Eye (tissue), 1 donor: ENCODE data around the gene CFAP77.
"Not testable (repeated sequence)": the region's sequence is repeated elsewhere in the genome, so short reads cannot be mapped to it uniquely, and the experiment has no call there.

Source experiments
- DNase-seq: peaks from one replicate; pipeline ENCODE4 v3.0.0-alpha.2; 2015

The CFAP77 gene

GRCh38 chr9:132552041-132552440 lies 142.0 kb downstream of the CFAP77 start:
- DNase-seq: no peak

DNA sequence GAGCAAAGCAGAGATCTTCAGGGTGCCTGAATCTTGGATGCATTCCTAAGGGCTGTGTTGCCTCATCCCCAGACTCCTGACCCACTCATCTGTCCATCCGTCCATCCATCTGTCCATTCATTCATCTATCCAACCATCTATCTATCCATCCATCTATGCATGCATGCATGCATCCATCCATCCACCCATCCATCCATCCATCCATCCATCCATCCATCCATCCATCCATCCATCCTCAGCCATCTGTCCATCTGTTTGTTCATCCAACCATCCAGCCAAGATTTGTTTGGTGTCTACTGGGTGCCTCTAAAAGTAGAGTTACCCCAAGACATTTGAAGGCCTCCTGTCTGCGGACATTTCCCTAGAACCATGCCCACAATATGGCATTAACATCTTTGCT lies 144.7 kb downstream of the CFAP77 start:
- no peak for DNase-seq

DNA sequence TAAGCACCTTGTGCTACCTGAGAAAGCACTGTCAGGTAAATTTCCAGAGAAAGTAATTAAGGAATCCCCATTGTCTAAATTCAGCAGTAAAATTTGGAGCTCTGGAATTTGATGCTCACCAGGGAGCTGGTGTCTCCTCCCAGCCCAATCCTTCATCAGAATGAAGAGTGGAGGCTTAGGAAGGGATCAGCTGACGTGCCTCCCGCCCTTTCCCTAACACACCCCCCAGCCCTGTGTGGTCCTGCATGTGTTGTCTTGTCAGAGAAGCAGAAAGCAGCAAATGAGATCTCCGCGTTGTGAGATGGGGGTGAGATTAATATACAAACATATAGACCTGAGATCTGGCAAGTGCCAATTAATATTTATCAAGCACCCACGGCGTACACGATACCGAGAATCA lies 145.5 kb downstream of the CFAP77 start:
- peak; percentile 30 for DNase-seq

DNA sequence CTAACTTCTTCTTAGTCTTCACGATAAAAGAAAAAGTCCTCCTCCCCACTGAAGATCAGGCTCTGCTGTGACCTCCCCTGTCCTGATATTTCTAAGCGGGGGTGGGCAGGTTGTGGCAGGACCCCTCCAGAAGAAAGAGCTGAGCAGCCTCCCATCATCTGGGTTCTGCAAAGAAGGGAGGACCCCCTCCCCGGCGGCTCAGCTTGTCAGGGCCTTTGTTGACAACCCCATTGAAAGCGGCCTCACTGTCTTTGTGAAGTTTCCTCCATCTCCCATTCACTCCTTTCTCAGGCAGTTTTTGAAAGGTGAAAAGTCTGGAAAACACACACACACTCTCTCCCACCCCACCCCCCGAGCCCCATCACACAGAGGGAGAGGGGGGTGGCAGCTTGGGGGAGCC lies 146.2 kb downstream of the CFAP77 start:
- DNase-seq: no peak

DNA sequence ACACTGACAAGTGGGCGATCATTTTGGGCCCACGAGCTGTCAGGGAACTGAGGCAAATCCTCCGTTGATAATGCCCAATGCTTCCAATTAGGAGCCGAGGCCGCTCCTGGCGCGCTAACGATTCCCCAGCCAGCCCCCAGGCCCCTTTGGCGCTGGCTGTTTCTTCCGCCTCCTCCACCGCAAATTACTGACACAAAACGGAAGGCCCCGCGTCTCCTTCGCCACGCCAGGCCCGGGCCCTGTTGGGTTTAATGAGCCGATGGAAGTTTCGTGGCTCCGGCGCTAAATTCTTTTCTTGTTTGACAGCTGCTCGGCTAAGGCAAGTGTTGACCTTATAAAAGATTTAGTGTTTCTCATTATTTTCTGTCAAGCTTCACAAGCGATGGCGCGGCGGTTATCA lies 146.7 kb downstream of the CFAP77 start:
- peak; percentile 86 for DNase-seq

- no peak for DNase-seq
Observed at GRCh38 chr9:132557159-132557558, 147.1 kb downstream of the CFAP77 start.

DNA sequence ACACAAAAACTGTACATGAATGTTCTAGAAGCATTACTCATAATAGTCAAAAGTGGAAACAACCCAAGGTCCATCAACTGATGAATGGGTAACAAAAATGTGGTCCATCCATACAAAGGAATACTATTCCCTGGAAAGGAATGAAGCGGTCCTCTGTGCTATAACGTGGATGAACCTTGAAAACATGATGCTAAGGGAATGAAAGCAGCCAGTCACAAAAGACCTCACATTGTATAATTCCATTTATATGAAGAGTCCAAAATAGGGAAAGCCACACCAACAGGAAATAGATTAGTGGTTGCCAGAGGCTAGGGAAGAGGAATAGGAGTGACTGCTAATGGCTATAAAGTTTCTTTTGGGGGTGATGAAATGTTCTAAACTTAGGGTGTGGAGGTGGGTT lies 149.7 kb downstream of the CFAP77 start:
- DNase-seq: no peak

GRCh38 chr9:132560616-132561202 lies 150.7 kb downstream of the CFAP77 start:
- DNase-seq: peak; percentile 53

DNA sequence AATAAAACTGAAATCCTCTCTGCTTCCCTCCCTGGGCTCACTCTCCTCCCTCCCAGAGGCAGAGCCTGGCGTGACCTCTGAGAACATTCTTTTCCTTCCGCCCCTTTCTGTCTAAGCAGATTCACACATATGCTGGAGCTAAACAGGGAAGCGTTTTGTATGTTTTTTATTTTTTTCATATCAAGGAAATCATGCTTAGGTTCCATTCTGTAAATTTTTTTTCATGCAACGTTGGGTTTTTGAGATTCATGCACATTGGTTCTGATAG lies 152.2 kb downstream of the CFAP77 start:
- no peak for DNase-seq

- no peak for DNase-seq
Observed at GRCh38 chr9:132564526-132564925, 154.5 kb downstream of the CFAP77 start.

- DNase-seq: not testable (repeated sequence)
Observed at GRCh38 chr9:132568787-132569186, 158.8 kb downstream of the CFAP77 start.

- no peak for DNase-seq
Observed at GRCh38 chr9:132571806-132572600, 162.0 kb downstream of the CFAP77 start.

GRCh38 chr9:132572921-132573320 lies 162.9 kb downstream of the CFAP77 start:
- DNase-seq: peak; percentile 48

- peak; percentile 94 for DNase-seq
Observed at GRCh38 chr9:132575005-132575609, 165.1 kb downstream of the CFAP77 start.

DNA sequence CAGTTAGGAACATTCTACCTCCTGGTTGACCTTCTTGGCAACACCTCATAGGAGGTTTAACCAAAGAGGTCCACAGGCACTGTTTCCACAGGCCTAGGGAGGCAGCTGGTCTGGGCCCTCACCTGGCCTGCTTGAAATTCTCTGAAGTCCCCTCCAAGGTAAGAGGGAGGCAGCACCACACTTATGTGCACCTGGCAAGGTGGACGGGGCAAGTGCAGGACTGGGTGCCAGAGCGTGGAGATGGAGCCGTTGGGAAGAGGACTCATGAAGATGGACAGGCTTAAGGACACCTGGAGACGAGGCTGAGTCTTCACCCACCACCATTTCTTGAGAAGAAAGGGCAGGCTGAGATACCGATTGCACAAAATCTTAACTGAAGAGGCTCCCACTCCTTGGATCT lies 165.8 kb downstream of the CFAP77 start:
- no peak for DNase-seq

DNA sequence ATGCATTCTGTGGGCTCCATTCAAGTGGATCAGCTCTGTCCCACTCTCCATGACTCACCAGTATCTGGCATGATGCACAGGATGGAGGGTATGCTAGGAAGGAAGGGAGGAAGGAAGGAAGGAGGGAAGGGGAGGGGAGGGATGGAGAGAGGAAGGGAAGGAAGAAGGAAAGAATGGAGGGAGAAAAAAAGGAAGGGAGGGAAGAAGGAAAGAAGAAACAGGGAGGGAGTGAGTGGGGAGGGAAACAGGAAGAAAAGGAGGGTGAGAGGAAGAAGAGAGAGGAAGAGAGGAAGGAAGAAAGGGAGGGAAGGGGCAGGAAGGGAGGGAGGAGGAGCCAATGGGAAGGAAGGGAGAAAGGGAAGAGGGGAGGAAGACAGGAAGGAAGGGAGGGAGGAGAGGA lies 167.1 kb downstream of the CFAP77 start:
- no peak for DNase-seq

GRCh38 chr9:132578367-132578932 lies 168.4 kb downstream of the CFAP77 start:
- DNase-seq: peak; percentile 8

DNA sequence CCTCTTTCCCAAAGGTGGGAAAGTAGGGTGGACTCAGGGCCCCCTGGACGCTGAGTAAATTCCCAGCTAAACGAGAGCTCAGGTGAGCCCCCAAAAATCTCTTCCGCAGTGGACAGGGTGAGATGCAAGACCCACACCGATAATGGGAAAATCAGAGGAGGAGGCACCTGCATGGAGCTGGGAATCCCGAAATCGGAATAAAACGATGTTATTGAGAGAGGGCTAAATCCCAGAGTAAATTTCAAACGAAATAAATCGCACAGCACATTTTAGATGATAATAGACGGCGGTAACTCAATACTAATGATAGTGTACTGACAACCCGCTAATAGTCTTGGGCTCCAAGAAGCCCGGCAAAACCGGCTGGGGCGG lies 169.4 kb downstream of the CFAP77 start:
- DNase-seq: no peak

DNA sequence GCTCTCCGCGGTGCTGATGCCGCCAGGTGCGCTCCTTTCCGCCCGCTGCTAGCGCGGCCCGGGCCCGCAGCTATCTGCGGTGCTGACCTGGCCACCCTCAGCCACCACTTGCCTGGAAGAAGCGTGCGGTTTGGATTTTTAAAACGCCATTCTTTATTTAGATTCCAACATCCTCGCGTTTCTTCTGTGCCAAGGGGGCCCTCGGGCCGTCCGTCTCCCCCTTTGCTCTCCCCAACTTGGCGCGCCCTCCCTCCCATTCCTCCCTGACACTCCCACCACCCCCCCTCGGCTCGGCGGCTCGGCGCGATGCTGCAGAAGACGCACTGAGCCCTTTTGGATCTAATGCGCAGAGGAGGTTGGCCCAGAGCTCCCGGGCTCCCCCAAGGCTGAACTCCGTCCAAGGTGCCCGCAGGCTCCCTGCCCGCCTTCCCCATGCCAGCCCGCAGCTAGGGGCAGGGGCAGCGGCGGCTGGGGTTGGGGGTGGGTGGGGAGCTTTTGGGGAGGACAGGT lies 172.3 kb downstream of the CFAP77 start, which contains the start of gene BARHL1:
Gene BARHL1, plus strand, starts transcription at position 331 of the 510 bp plus-strand sequence. CDS start 192 bp downstream, outside the sequence.
- DNase-seq: no peak

DNA sequence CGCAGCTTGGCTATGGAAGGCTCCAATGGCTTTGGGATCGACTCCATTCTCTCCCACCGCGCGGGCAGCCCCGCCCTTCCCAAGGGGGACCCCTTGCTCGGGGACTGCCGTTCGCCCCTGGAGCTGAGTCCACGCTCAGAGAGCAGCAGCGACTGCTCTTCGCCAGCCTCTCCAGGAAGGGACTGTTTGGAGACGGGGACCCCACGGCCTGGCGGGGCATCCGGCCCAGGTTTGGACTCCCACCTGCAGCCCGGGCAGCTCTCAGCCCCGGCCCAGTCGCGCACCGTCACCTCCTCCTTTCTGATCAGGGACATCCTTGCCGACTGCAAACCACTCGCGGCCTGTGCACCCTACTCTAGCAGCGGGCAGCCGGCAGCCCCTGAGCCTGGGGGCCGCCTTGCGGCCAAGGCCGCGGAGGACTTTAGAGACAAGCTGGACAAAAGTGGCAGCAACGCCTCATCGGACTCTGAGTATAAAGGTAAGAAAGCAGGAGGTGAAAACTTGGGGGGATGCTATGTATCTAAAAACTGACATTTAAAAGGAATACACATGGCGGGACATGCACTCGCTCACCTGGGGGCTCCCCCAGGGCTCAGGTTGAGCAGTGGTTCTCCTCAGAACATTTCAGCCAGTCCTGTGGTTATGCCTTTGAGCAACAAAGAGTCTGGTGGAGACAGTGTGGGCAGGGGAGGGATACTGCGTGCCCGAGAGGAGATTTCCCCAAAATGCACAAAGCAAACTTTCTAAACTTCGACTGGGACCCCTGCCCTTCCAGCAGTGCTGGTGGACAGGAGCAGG lies 173.0 kb downstream of the CFAP77 start:
- peak; percentile 37 for DNase-seq

GRCh38 chr9:132583584-132584304 lies 173.7 kb downstream of the CFAP77 start:
- no peak for DNase-seq
